Upper lobe of left lung (tissue), 6 donors: ENCODE measurements around the gene ZNF831. TPM values are rescaled to one million over a fixed set of nuclear protein-coding genes. Genes with fewer than 3 reads are reported as not detected.
A peak's percentile ranks its signal among the peaks of the same experiment; 100 is the strongest.

Experiments used
- ATAC-seq, 2 donors: fragments of 200-7000 bp; cut with Tn5 transposase; one replicate each; pipeline ENCODE4 v1.9.1; 2022; ENCODE audit warnings: mild to moderate bottlenecking in 2 of 2, moderate library complexity in 2 of 2; ENCODE audit not compliant: low FRiP score in 2 of 2
- DNase-seq, 2 donors: peaks; one replicate each; pipeline ENCODE4 v3.0.0-alpha.2; 2019 to 2020
- H3K27ac ChIP-seq, 4 donors: fragments of 200-600 bp; sonication (generic); one replicate each; pipeline ENCODE4 v1.5.1; 2016 to 2019
- H3K27me3 ChIP-seq, 4 donors: fragments of 200-600 bp; sonication (generic); one replicate each; pipeline ENCODE4 v1.5.1; 2017 to 2019
- H3K36me3 ChIP-seq, 4 donors: fragments of 200-600 bp; sonication (generic); one replicate each; pipeline ENCODE4 v1.5.1; 2016 to 2019
- H3K4me1 ChIP-seq, 4 donors: fragments of 200-600 bp; sonication (generic); one replicate each; pipeline ENCODE4 v1.5.1; 2018 to 2019
- H3K4me3 ChIP-seq, 4 donors: fragments of 200-600 bp; sonication (generic); one replicate each; pipeline ENCODE4 v1.5.1; 2017 to 2019; ENCODE audit warnings: mild to moderate bottlenecking in 2 of 4, moderate library complexity in 1 of 4
- H3K9me3 ChIP-seq, 4 donors: fragments of 200-600 bp; sonication (generic); one replicate each; pipeline ENCODE4 v1.5.1; 2018 to 2019
- CTCF ChIP-seq, 6 experiments: fragments of 450-650 bp in 4 of 6; fragments of 200-600 bp in 2 of 6; sonication (generic) in 2 of 6; IDR thresholded peaks; one replicate each; pipeline ENCODE4 v1.5.1; 2016 to 2019; ENCODE audit warnings: antibody characterized with exemption in 6 of 6
- EP300 ChIP-seq, 4 donors: sonication (generic); formaldehyde crosslinking; IDR thresholded peaks; one replicate each; pipeline ENCODE4 v1.5.1; 2017; ENCODE audit warnings: antibody characterized with exemption in 4 of 4, control low read depth in 2 of 4
- POLR2A ChIP-seq, 4 donors: fragments of 450-650 bp; IDR thresholded peaks; one replicate each; pipeline ENCODE4 v1.5.1; 2016 to 2017; ENCODE audit warnings: antibody characterized with exemption in 4 of 4, mild to moderate bottlenecking in 2 of 4
- POLR2AphosphoS5 ChIP-seq, 2 donors: sonication (generic); formaldehyde crosslinking; IDR thresholded peaks; one replicate each; pipeline ENCODE4 v1.5.1; 2017; ENCODE audit warnings: antibody characterized with exemption in 2 of 2
- WGBS, 2 donors: methylation state at CpG; one replicate each; pipeline ENCODE4 v1.1.5; 2017 to 2018; 5-methylcytosine and 5-hydroxymethylcytosine counted together
- total RNA-seq, 6 donors: library from RNA; depleted of rRNA in 4 of 6; stranded (reverse); fragments of >200 nt in 4 of 6; gene quantifications; one replicate each; pipeline versions ENCODE4 v1.1.0 to v1.2.1, GENCODE V29; 2016 to 2021
- donor health status: DM: no; HTN: no; CAD: no; lungs with moderate emphysema.
- donor health status: DM: no; HTN: yes; CAD: no; lungs with severe emphysema.

The ZNF831 gene
- total RNA-seq, 6 donors from 2014 or later: 0.98 to 6.2 (median 2.8) TPM

DNA sequence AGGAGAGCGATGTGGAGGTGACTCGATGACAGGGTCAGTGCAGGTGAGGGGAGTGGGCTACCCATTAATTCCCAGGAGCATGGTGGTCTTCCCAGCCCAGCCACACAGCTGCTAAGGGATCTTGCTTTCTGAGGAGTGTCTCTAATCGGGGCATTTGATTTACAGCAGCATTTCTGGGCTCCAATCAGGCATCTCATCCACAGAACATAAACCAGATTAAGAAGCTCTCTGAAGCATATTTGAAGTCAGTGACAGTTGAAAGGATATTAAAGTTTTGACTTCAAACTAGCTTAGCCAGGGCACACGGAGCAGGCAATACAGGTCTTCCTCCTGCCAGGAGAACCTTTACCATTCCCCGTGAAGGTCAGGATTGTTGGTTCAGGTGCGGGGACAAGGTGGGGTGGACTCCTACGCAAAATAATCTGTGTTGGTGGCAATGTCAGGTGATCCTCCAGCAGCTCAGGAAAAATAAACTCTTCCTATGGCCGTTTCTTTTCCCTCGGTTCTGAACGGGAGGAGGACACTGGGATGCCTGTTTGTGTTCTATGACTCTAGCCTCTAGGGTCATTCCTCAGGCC lies 39.9 kb upstream of the ZNF831 start:
- ATAC-seq (no peak), DNase-seq (no peak)
- Histone ChIP-seq H3K27me3 (no peaks in the 10 kb centered on the region), H3K9me3 (peaks cover 0 to 4% (median 0%) of the 10 kb centered on the region in 4 donors), H3K4me3 (no peak overlapping the region), H3K4me1 (peaks cover 0 to 5% (median 2%) of the 10 kb centered on the region in 4 donors), H3K36me3 (no peaks in the 10 kb centered on the region), H3K27ac (peak overlapping the region in 1 of 4 donors; percentile 22)
- TF ChIP-seq POLR2A (IDR thresholded peaks at IDR 0.05) (no peak), CTCF (IDR thresholded peaks at IDR 0.05) (no peak), EP300 (IDR thresholded peaks at IDR 0.05) (no peak), POLR2AphosphoS5 (IDR thresholded peaks at IDR 0.05) (no peak)
- WGBS, 2 donors: 73 to 77% methylated on average over 10 of the region's 10 CpGs

DNA sequence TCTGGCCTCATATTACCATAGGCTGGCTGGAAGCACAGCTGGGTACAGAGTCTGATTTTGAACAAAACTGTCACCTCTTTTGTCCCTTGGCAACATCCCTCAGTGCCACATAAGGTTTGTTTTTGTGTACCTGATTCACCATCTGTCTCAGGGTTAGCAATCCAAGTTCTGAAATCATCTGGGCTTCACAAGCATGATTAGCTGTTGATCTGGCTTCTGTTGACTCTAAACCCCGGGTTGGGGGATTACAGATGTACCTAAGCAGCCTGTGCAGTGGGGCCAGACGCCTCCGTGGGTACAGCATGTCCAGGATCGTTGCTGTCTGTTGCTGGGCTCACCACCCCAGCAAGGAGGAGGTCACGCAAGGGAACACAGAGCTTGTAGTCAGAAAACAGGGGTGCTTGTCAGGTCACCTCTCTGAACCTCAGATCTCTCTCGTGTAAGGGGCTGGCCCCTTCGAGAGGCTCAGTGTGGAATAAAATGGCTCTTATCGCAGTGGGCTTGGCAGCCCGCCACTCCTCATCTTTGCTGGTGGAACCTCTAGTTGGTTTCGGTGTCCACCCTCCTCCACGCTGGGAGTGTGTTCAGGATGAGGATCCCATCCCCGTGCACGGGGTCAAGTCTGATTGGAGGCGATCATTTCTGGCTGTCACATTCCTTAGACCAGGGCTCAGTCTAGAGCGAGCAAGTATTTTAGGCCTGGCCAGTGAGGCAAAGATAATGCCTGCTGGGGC lies 39.2 kb upstream of the ZNF831 start:
- TF ChIP-seq POLR2A (IDR thresholded peaks at IDR 0.05): no peak
- no peak for TF ChIP-seq POLR2AphosphoS5 (IDR thresholded peaks at IDR 0.05)
- no peak for TF ChIP-seq EP300 (IDR thresholded peaks at IDR 0.05)
- no peak for TF ChIP-seq CTCF (IDR thresholded peaks at IDR 0.05)
- Histone ChIP-seq H3K36me3 (no peaks in the 10 kb centered on the region), H3K4me1 (peaks cover 0 to 5% (median 2%) of the 10 kb centered on the region in 4 donors), H3K27ac (no peak overlapping the region), H3K4me3 (no peak overlapping the region), H3K27me3 (no peaks in the 10 kb centered on the region), H3K9me3 (peaks cover 0 to 4% (median 0%) of the 10 kb centered on the region in 4 donors)
- WGBS, 2 donors: 83 to 85% methylated on average over 12 to 13 of the region's 15 CpGs
- ATAC-seq (no peak), DNase-seq (no peak)

GRCh38 chr20:59125332-59125731 lies 38.3 kb upstream of the ZNF831 start:
- Histone ChIP-seq H3K27me3 (no peaks in the 10 kb centered on the region), H3K9me3 (peaks cover 0 to 4% (median 0%) of the 10 kb centered on the region in 4 donors), H3K27ac (no peak overlapping the region), H3K36me3 (no peaks in the 10 kb centered on the region), H3K4me3 (no peak overlapping the region), H3K4me1 (peaks cover 0 to 5% (median 2%) of the 10 kb centered on the region in 4 donors)
- no peak for TF ChIP-seq POLR2AphosphoS5 (IDR thresholded peaks at IDR 0.05)
- no peak for TF ChIP-seq POLR2A (IDR thresholded peaks at IDR 0.05)
- TF ChIP-seq EP300 (IDR thresholded peaks at IDR 0.05): no peak
- no peak for TF ChIP-seq CTCF (IDR thresholded peaks at IDR 0.05)
- no peak for ATAC-seq
- no peak for DNase-seq
- 82 to 89% methylated on average over 7 of the region's 7 CpGs for WGBS, 2 donors

DNA sequence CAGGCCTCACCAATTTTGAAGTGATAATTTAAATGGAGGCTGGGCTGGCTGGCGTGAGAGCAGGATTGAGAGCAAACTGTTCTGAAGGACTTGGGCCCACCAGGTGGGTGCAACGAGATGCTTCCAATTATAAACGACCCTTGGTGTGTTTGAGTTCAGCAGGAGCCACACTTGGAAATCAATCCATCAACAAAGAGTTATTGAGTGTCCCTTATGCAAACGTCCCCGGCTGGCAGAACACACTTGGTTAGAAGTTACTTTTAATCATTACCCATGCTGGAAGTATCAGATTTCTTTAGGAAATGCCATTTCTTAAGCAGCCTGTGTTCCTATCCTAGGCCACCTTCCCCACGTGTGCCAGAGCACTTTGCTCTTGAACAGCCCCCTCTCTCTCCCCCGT lies 37.8 kb upstream of the ZNF831 start:
- Histone ChIP-seq H3K27ac (no peak overlapping the region), H3K27me3 (no peaks in the 10 kb centered on the region), H3K36me3 (no peaks in the 10 kb centered on the region), H3K4me1 (peaks cover 0 to 5% (median 2%) of the 10 kb centered on the region in 4 donors), H3K9me3 (peaks cover 0 to 4% (median 0%) of the 10 kb centered on the region in 4 donors), H3K4me3 (no peak overlapping the region)
- WGBS, 2 donors: 53 to 59% methylated on average over 7 of the region's 7 CpGs
- DNase-seq (no peak), ATAC-seq (no peak)
- TF ChIP-seq POLR2AphosphoS5 (IDR thresholded peaks at IDR 0.05) (no peak), CTCF (IDR thresholded peaks at IDR 0.05) (no peak), EP300 (IDR thresholded peaks at IDR 0.05) (no peak), POLR2A (IDR thresholded peaks at IDR 0.05) (no peak)
